Measurements from ENCODE around the gene LRRC8B. TPM values are rescaled to one million over a fixed set of nuclear protein-coding genes. Genes with fewer than 3 reads are reported as not detected.

LRRC8B gene
- total and polyA plus RNA-seq, 9 of the 15 experiments (the other 6 are each of a cell fraction or from before 2014, with no cell fraction given): 4.3 to 43.7 (median 14.4) TPM

DNA sequence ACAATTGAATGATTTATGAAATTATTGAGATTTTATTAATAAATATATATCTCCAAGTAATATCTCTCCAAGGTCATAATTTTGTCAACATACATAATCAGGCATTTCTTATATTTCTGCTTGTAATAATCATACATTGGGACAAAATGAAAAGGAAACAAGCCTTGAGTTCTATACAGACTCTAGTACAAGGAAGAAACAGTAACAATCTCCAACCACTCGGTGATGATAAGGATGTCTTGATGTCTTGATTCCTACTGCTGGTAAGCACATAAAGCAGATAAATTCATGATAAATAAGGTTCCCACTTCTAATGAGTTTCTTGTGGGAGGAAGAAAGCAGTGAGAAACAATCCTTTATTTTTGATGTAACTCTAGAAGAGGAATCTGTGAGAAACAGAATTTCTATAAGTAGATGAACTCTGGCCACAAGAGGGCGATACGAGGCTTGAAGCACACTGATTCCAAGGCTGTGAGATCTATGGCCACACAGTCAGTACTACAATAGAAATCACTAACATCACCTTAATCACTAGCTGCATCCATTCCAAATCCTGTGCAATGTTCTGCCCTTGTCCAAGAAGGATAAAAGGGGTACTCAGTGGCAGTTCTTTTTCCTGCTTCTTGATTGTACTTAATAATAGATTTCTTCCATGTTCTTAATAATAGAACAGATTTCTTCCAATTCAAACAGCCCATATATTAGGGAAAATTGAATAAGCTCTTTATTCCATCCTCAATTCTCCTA, 41.4 kb upstream of the LRRC8B start (continued):
- TF ChIP-seq ZNF518B (CRISPR knock-in tag; IDR thresholded peaks at IDR 0.05) (no peak), TSC22D4 (tag; IDR thresholded peaks at IDR 0.05) (no peak), RAD21 (CRISPR knock-in tag; conservative IDR thresholded peaks at IDR 0.05 in 1 of 2, IDR thresholded peaks at IDR 0.05 in 1 of 2) (peak; percentile 72 to 90), CC2D1A (IDR thresholded peaks at IDR 0.05) (peak; percentile 55; the same call in 1 of the 2 replicates), SMC3 (conservative IDR thresholded peaks at IDR 0.05; ENCODE audit: insufficient read depth, low read depth, low read length) (peak; percentile 65), CTCF (IDR thresholded peaks at IDR 0.05 in 2 of 3, conservative IDR thresholded peaks at IDR 0.05 in 1 of 3; ENCODE audit: insufficient read depth in 2 of 3, low read depth in 1 of 3, low read length in 3 of 3) (peak; percentile 76 to 79 (median 77)), ZNF561 (CRISPR knock-in tag; conservative IDR thresholded peaks at IDR 0.05) (no peak), ZNF431 (CRISPR knock-in tag; IDR thresholded peaks at IDR 0.05) (no peak), TRIM24 (IDR thresholded peaks at IDR 0.05) (no peak), CXXC5 (CRISPR knock-in tag; IDR thresholded peaks at IDR 0.05) (no peak), PHB (CRISPR knock-in tag; IDR thresholded peaks at IDR 0.05) (no peak)
- TF ChIP-seq, protein P1, sequence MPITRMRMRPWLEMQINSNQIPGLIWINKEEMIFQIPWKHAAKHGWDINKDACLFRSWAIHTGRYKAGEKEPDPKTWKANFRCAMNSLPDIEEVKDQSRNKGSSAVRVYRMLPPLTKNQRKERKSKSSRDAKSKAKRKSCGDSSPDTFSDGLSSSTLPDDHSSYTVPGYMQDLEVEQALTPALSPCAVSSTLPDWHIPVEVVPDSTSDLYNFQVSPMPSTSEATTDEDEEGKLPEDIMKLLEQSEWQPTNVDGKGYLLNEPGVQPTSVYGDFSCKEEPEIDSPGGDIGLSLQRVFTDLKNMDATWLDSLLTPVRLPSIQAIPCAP (CRISPR knock-in tag; IDR thresholded peaks at IDR 0.05; ENCODE audit: borderline replicate concordance): no peak
- TF ChIP-seq, protein P2, sequence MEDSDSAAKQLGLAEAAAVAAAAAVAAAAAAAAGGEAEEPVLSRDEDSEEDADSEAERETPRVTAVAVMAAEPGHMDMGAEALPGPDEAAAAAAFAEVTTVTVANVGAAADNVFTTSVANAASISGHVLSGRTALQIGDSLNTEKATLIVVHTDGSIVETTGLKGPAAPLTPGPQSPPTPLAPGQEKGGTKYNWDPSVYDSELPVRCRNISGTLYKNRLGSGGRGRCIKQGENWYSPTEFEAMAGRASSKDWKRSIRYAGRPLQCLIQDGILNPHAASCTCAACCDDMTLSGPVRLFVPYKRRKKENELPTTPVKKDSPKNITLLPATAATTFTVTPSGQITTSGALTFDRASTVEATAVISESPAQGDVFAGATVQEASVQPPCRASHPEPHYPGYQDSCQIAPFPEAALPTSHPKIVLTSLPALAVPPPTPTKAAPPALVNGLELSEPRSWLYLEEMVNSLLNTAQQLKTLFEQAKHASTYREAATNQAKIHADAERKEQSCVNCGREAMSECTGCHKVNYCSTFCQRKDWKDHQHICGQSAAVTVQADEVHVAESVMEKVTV (CRISPR knock-in tag; IDR thresholded peaks at IDR 0.05): peak; percentile 63
